NB4 (cell line): Measurements from ENCODE around the gene DCN.

Experiments
- DNase-seq: peaks from one replicate; pipeline ENCODE4 v3.0.0; 2010; ENCODE audit warnings: low read depth
- H3K4me3 ChIP-seq: one replicate; pipeline ENCODE4 v1.5.1; 2011; ENCODE audit warnings: mild to moderate bottlenecking, low read depth, low read length, moderate library complexity
- MYC ChIP-seq: IDR thresholded peaks from 2 replicates; pipeline ENCODE4 v1.6.1; 2011; ENCODE audit warnings: low read depth, low read length
- POLR2A ChIP-seq: IDR thresholded peaks from 2 replicates; pipeline ENCODE4 v1.6.1; 2011; ENCODE audit warnings: mild to moderate bottlenecking; ENCODE audit not compliant: insufficient read length; ENCODE audit errors: extremely low read depth
- TF ChIP-seq, protein P1 (sequence below): IDR thresholded peaks from 2 replicates; pipeline ENCODE4 v1.6.1; 2011; ENCODE audit warnings: low read depth, low read length
- TF ChIP-seq, protein P2 (sequence below): IDR thresholded peaks from one replicate; pipeline ENCODE4 v1.5.1; 2012; ENCODE audit warnings: low read depth, low read length

The DCN gene

DNA sequence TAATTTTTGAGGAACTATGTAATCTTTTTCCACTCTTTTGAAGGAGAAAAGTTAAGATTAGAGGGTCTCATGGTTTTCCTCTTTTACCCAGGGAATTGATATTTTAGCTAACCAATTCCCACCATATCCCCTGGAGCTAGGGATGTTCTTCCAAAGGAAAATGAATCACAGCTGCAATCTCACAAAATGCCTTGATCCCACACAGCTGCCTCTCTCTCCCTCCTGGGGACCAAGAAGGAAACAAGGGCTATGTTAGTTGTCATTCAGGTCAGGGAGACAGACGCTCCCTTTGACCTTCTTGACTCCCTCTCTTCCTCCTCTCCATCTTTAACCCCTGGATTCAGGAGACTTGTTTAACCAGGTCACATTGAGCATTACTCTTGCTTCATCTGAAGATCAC is 9.5 kb downstream of the DCN start:
- H3K4me3 ChIP-seq, result no peak overlapping the region
- TF ChIP-seq MYC (no peak), POLR2A (no peak)
- TF ChIP-seq, protein P1, sequence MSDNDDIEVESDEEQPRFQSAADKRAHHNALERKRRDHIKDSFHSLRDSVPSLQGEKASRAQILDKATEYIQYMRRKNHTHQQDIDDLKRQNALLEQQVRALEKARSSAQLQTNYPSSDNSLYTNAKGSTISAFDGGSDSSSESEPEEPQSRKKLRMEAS, result no peak
- TF ChIP-seq, protein P2, sequence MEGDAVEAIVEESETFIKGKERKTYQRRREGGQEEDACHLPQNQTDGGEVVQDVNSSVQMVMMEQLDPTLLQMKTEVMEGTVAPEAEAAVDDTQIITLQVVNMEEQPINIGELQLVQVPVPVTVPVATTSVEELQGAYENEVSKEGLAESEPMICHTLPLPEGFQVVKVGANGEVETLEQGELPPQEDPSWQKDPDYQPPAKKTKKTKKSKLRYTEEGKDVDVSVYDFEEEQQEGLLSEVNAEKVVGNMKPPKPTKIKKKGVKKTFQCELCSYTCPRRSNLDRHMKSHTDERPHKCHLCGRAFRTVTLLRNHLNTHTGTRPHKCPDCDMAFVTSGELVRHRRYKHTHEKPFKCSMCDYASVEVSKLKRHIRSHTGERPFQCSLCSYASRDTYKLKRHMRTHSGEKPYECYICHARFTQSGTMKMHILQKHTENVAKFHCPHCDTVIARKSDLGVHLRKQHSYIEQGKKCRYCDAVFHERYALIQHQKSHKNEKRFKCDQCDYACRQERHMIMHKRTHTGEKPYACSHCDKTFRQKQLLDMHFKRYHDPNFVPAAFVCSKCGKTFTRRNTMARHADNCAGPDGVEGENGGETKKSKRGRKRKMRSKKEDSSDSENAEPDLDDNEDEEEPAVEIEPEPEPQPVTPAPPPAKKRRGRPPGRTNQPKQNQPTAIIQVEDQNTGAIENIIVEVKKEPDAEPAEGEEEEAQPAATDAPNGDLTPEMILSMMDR, result no peak
- DNase-seq, result no peak

DNA sequence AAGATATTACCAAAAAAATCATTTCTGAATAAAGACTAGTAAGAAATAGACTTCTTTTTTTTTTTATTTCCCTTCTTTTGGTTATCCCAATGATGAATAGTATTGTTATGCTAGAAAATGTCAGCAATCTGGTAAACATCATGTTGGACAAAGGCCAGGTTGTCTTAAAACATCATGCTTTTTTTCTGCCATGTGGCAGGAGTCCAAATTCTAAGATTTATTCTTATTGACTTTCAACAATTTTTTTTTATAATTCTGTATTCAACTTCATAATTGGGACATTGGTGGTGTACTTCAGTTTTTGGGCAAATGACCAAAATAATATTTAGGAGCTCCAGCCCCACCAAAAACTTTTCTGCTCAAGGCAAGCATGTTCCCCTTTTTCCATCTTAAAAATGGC is 10.5 kb downstream of the DCN start:
- TF ChIP-seq, protein P1, result no peak
- TF ChIP-seq, protein P2, result no peak
- no peak for TF ChIP-seq POLR2A
- no peak for TF ChIP-seq MYC
- DNase-seq, result no peak
- H3K4me3 ChIP-seq, result no peak overlapping the region

DNA sequence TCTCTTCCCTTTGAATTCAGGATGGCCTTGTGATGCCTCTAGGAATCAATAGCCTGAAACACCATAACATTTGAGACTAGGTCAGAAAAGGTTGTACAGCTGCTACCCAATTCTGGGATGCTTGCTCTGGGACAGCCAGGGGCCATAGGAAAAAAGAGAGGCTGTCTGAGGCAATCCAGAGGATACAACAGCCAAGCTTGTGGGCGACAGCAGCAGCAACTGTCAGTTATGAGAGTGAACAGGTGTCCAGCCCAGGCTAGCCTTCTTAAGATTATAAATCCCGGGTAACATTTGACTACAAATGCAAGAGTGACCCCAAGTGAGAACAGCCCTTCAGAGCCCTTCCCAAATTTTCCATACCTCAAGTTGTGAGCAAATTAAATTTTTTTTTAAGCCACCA is 11.1 kb downstream of the DCN start:
- no peak for TF ChIP-seq MYC
- H3K4me3 ChIP-seq, result no peak overlapping the region
- DNase-seq, result no peak

DNA sequence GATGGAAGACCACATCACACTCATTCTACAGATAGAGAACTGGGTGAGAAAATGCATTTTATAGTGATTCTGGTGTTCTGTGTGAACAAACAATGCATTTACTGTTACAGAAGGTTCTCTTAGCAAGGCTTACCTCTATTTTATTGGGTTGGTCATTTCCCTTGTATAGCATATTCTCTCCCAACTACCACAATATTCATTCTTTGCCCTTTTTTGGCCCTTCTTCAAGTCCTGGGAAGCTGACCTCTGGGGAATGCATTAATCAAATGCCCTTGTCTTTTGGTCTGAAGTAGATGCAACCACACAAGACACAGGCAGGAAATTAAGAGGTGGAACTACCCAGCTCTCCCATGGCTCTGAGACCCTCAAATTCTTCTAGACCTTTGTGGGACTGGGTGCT is 19.5 kb downstream of the DCN start:
- TF ChIP-seq POLR2A (no peak), MYC (no peak)
- TF ChIP-seq, protein P1, result no peak
- TF ChIP-seq, protein P2, result no peak
- H3K4me3 ChIP-seq, result no peak overlapping the region
- DNase-seq, result no peak

DNA sequence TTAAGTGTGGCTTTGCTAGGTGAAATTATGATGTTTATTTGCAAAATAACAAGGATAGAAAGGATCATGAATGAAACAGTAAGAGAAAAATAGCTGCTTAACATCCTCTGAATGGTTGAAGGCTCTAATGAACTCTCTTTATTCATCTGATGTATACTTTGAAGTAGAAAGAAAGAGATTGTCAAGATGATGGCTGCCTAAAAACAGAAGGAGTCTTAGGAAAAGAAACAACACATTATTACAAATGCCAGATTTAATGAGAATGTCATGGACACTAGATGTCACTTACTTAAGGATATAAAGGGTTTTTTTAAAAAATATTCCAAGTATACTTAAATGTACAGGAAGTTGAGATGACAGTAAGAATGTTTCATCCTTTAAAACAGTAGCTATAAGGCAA is 21.6 kb downstream of the DCN start:
- H3K4me3 ChIP-seq, result no peak overlapping the region
- TF ChIP-seq, protein P1, result no peak
- TF ChIP-seq, protein P2, result no peak
- DNase-seq, result no peak

DNA sequence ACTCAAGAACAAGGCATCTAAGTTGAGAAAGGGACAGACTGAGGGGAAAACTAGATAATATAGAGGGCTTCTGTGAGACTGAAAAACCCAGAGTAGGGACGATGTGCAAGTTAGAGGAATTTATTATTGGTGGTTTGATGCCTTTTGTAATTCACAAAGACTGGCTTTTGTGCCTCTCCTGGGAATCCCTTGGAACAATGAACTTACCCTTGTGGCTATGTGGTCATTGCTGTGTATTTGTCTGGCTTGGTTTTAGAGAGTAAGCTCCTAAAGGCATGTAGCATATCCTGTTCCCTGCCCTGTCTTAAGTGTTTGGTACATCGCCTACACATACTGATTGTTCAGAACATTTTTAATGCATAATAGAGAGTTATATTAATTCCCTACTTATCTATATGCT is 26.6 kb downstream of the DCN start:
- no peak for DNase-seq
- H3K4me3 ChIP-seq, result no peak overlapping the region
- TF ChIP-seq, protein P2, result no peak
- TF ChIP-seq, protein P1, result no peak
- no peak for TF ChIP-seq POLR2A
- no peak for TF ChIP-seq MYC

DNA sequence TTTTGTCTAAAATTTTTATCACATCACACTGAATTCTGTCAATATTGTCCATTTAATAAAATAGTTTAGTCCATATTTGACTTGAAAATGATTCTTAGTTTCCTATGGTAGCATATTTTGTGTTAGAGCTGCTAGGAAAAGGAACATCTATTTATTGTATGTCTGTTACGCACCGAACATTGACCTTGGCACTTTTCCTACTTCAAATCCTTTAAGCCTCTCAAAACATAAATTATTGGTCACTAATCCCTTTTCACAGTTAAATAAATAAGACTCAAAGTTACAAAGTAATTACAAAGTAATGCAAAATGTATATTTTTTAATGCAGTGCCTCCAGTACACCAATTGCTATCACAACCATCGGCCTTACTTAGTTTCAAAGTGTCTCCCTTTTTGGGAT is 28.5 kb downstream of the DCN start:
- no peak overlapping the region for H3K4me3 ChIP-seq
- TF ChIP-seq, protein P1, result no peak
- no peak for DNase-seq
